ENCODE measurements around the gene CDAN1.
"Not testable (repeated sequence)": the region's sequence is repeated elsewhere in the genome, so short reads cannot be mapped to it uniquely, and the experiment has no call there.

The CDAN1 gene

DNA sequence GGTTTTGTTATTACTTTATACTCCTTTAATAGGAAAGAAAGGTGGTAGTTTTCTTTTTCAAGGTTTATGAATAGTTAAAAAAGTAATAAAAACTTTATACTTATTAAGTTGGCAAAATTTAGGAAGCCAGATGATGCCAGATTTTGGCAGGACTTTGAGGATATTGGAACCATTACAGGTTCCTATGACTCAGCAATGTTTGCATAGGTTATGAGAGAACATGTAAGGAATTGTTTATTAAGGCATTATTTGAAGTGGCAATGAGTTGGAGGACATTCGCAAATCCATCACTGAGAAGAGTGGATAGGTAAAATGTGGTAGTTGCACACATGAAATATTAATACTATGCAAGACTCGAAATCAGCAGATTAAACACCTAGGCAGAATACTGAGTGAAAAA, 29.9 kb downstream of the CDAN1 start:
- no peak for DNase-seq

DNA sequence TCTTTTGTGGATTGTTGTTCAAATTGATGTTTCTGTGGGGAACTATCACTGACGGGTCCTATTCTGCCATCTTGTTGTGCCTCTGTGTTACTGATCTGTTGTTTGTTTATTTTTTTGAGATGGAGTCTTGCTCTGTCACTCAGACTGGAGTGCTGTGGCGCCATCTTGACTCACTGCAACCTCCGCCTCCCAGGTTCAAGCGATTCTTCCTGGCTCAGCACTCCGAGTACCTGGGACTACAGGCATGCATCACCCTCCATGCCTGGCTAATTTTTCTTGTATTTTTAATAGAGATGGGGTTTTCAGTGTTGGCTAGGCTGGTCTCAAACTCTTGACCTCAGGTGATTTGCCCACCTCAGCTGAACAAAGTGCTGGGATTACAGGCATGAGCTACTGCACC, 31.6 kb downstream of the CDAN1 start:
- DNase-seq: no peak

DNA sequence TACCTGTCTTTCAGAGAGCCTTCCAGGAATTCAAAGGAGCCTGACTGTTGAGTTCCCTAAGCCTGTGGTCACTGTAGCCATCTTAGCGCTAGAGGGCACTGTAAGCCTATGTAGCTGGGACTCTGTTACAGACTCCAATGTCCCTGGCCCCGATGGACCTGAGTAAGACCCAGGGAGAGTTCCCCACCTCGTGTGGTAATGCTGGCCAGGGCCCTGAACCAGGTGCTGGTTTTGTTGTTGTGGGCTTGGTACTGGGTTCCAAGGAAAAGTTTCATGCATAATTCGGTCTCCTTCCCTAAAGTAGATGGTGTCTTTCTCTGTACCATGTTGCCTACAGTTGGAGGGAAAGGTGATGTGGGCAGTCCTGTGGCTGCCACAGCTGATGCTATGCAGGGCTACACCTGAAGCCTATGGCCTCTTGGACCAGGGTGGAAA, 32.4 kb downstream of the CDAN1 start:
- peak; percentile 44 for DNase-seq

DNA sequence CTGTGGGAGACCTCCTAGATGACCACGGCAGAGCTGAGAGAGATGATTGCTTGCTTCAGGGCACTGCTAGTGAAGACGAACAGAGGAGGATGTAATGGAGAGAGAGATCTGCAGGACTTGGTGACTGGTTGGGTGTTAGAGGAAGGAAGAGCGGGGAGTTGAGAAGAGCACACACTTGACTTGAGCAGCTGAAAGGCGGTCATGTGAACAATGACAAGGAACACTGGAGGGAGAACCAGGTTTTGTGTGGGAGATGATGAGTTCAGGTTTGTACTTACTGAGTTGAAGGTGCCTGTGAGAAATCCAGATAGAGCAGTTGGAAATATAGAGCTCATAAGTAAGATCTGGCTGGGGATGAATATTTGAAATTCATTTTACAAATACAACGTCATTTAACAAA, 40.3 kb downstream of the CDAN1 start:
- no peak for DNase-seq

DNA sequence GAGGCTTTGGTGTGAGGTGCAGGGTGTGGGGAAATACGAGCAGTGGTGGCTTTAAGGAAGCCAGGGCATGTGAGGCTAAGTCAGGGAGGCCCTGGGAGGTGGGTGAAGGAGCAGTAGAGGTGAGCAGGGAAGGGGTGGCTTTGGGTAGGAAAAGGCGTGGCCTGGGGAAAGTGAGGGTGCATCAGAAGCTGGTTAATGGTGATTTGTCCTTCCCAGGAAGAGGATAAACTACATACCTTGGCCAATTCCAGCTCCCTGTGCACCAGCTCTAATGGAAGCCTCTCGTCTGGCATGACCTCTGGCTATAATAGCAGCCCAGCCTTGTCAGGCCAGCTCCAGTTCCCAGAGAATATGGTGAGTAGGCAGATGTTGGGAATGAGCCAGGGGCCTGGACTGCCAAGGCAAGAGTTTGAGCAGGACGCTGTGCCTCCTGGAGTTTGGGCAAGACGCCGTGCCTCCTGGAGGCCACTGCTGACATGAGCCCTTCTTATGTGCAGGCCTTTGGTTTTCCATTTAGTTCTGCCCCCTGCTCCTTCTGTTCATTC, 41.3 kb downstream of the CDAN1 start:
- no peak for DNase-seq

DNA sequence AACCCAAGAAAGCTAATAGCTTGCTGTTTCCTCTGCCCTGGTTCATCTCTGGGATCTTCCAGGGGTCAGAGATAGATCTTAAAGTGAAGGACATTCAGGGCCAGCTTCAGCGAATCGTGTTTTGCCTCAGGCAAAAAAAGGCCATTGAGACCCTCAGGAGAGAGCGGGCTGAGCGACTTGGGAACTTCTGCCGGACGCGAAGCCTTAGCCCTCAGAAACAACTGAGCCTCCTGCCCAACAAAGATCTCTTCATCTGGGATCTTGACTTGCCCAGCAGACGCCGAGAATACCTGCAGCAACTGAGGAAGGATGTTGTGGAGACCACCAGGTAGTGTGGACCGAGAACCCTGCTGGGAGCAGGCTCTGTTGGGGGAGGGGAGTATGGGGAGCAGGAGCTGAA, 42.5 kb downstream of the CDAN1 start:
- no peak for DNase-seq

DNA sequence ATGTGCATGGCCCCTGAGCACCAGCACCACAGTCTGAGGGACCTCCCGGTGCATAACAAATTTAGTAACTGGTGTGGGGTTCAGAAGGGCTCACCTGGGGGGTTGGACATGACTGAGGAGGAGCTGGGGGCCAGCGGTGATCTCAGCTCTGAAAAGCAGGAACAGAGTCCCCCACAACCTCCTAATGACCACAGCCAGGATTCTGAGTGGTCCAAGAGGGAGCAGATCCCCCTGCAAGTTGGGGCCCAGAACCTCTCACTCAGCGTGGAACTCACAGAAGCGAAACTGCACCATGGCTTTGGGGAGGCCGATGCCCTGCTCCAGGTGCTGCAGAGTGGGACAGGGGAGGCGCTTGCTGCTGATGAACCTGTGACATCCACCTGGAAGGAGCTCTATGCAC, 43.0 kb downstream of the CDAN1 start:
- no peak for DNase-seq

DNA sequence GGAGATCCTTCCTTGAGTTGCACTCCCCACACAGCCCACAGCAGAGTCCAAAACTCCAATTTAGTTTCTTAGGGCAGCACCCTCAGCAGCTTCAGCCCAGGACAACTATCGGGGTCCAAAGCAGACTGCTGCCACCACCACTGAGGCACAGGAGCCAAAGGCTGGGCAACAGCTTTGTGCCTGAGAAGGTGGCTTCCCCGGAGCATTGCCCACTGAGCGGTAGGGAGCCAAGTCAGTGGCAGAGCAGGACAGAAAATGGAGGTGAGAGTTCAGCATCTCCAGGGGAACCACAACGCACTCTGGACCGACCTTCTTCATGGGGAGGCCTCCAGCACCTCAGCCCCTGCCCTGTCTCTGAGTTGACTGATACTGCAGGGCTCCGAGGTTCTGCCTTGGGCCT, 43.4 kb downstream of the CDAN1 start:
- no peak for DNase-seq

DNA sequence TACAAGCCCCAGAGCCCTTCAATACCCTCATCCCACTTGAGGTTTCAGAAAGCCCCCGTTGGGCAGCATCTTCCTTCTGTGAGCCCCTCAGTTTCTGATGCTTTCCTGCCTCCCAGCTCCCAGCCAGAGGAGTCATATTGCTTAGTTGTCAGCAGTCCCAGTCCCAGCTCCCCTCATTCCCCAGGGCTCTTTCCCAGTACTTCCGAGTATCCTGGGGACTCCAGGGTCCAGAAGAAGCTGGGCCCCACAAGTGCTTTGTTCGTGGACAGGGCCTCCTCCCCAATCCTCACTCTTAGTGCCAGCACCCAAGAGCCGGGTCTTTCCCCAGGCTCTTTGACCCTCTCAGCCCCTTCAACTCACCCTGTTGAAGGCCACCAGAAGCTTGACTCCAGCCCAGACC, 43.9 kb downstream of the CDAN1 start:
- DNase-seq: no peak

DNA sequence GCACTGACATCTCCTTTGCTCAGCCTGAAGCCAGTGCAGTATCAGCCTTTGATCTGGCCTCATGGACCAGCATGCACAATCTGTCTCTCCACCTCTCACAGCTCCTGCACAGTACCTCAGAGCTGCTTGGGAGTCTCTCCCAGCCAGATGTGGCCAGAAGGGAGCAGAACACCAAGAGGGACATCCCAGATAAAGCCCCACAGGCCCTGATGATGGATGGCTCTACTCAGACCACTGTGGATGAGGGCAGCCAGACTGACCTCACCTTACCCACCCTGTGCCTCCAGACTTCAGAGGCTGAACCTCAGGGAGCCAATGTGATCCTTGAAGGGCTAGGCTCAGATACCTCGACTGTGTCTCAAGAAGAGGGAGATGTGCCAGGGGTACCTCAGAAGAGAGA, 44.4 kb downstream of the CDAN1 start:
- DNase-seq: no peak

DNA sequence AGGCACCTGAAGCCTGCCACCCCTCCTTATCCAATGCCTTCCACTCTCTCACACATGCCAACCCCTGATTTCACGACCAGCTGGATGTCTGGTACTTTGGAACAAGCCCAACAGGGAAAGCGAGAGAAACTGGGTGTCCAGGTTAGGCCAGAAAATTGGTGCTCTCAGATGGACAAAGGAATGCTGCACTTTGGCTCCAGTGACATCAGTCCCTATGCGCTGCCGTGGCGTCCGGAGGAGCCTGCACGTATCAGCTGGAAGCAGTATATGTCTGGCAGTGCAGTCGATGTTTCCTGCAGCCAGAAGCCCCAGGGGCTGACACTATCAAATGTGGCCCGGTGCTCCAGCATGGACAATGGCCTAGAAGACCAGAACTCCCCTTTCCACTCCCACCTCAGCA, 45.2 kb downstream of the CDAN1 start:
- no peak for DNase-seq

DNA sequence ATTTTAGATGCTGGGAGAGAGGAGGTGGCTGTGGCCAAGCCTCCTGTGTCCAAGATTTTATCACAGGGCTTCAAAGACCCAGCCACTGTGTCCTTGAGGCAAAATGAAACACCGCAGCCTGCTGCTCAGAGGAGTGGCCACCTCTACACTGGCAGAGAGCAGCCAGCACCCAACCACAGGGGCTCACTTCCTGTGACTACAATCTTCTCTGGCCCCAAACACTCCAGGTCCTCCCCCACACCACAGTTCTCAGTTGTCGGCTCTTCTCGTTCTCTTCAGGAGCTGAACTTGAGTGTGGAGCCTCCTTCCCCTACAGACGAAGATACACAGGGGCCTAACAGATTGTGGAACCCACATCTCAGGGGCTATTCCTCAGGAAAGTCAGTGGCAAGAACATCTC, 45.6 kb downstream of the CDAN1 start:
- no peak for DNase-seq

DNA sequence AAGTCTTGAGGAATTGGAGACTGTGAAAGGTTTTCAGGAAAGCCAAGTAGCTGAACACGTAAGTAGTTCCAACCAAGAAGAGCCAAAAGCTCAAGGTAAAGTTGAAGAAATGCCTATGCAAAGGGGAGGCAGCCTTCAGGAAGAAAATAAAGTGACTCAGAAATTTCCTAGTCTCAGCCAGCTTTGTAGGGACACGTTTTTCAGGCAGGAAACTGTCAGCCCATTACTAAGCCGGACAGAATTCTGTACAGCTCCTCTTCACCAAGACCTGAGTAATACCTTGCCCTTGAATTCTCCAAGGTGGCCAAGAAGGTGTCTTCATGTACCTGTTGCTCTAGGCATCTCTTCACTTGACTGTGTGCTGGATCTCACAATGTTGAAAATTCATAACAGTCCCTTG, 48.6 kb downstream of the CDAN1 start:
- no peak for DNase-seq

DNA sequence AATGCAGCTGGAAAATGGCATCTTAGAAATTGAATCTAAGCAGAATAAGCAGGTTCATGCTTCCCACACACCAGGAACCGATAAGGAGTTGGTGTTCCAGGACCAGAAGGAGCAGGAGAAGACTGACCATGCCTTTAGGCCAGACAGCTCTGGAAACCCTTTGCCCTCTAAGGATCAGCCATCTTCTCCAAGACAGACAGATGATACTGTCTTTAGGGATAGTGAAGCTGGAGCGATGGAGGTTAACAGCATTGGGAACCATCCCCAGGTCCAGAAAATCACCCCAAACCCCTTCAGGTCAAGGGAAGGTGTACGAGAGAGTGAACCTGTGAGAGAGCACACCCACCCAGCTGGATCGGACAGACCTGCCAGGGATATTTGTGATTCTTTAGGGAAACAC, 49.2 kb downstream of the CDAN1 start:
- no peak for DNase-seq

DNA sequence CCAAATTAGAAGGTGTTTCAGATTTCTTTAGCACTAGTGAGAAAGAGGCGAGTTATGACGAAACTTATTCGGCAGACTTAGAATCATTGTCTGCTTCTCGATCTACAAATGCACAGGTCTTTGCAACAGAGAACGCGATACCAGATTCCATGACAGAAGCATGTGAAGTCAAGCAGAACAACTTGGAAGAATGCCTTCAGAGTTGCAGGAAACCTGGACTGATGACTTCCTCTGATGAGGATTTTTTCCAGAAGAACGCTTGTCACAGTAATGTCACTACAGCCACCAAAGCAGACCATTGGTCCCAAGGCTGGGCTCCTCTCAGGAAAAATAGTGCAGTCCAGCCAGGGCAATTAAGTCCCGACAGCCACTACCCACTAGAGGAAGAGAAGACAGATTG, 50.6 kb downstream of the CDAN1 start:
- no peak for DNase-seq

DNA sequence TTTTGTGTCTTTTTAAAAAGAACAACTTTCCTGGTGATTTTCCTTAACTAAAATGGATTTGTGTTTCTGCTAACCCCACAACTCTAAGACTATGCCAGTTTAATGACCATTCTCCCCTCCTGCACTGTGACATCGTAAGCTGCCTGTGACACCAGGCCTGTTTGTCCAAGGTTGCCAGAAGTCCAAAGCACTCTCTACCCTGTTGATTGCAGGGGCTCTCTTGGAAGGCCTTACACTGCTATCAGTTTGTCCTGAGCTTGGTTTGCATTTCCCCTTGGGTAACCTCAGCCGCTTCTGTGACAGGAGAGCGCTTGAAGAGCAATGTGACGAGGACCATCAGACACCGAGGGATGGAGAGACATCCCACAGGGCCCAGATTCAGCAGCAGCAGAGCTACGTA, 55.8 kb downstream of the CDAN1 start:
- no peak for DNase-seq

DNA sequence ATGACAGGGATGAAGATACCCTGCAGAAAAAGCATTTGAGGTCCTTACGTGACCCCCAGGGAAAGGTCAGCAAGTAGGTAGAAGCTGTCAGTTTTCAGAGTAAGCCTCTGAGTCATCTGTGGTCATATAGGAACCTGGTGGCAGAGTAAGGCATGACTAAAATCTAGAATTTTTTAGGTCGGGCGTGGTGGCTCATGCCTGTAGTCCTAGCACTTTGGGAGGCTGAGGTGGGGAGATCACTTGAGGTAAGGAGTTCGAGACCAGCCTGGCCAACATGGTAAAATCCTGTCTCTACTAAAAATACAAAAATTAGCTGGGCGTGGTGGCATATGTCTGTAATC, 56.8 kb downstream of the CDAN1 start:
- not testable (repeated sequence) for DNase-seq

DNA sequence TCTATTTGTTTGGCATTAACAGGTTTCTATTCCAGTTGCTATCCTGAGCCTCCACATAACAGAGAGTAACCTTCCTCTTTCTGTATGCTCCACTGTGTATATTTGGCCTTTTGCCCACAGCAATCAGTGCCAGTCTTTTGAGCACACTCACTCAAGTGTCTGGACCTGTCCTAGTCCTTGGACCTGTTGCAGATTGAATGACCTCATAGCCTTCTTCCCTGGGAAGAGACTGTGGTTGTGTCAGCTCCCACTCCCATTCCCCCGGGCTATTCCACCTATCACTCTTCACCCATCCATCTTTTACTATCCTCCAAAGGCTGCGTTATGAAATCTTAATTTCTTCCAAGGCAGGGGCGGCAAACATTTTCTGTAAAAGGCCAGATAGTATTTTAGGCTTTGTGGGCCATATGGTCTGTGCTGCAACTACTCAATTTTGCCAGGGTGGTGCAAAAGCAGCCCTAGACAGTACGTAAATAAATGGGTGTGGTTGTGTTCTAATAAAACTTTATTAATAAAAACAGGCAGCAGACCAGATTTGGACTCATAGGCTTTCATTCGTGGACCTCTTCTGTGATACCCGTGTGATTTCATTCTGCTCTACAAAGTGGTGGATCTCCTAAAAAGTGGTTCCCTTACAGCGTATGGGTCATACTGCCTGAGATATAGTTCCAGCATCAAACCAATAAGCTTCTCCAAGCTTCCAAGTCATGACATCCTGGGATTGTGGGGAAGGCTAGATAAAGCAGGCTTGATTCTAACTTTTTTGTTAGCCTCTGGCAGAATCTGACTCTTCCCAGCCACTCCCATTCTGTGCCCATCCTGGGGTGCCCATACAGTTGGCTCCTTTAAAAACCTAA, 57.4 kb downstream of the CDAN1 start:
- no peak for DNase-seq

DNA sequence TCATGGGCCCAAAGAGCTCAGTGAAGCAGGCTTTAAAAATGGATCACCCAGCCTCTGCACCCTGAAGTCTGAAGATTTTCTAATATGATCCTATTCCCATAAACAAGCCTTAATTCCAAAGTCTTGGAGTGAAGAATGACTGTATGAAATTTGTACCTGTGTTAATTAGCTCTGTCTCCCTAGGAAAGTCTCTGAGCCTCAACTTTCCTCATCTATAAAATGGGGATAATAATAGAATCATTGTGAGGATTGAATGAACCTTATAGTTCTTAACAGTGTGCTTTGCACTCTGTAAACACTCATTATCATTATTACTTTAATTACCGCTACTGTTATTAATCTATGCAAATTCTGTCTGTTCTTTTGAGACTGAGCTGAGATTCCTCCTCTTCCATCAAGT, 61.9 kb downstream of the CDAN1 start:
- no peak for DNase-seq

DNA sequence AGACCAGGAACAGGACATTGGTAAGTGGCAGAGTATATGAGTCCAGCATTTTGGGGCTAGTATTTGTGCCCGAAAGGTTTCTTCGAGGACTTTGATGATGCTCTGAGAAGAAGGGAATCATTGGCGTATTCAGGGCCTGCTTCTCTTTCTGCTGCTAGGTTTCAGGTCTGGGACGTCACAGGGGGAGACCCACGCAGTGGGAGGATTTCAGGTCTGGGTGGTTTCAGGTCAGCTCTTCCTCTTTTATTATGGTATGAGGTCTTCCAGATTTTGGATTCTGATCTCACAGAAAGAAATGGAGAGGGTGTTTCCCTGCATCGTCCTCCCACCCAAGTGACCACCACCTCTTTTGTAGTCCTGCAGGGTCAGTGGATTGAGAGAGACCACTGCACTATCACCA, 62.5 kb downstream of the CDAN1 start:
- no peak for DNase-seq

Measured in CD4-positive, alpha-beta T cell treated with Interferon gamma for 1 hour (primary cell).